Ovary (tissue), 9 donors: ENCODE data around the gene FLYWCH2. TPM values are rescaled to one million over a fixed set of nuclear protein-coding genes. Genes with fewer than 3 reads are reported as not detected.

Source experiments
- DNase-seq, 5 donors: peaks; one replicate each; pipeline ENCODE4 v3.0.0-alpha.2; 2019 to 2020
- H3K27ac ChIP-seq, 2 donors: fragments of 200-600 bp; one replicate each; pipeline versions ENCODE4 v1.5.1 to v1.8.0; 2019 to 2022
- H3K27me3 ChIP-seq: fragments of 200-600 bp; one replicate; pipeline ENCODE4 v1.8.0; 2022
- H3K36me3 ChIP-seq: fragments of 200-600 bp; sonication (generic); one replicate; pipeline ENCODE4 v1.5.1; 2019
- H3K4me1 ChIP-seq: one replicate; pipeline ENCODE4 v1.8.1; 2013; ENCODE audit warnings: mild to moderate bottlenecking, moderate library complexity; ENCODE audit not compliant: insufficient read depth
- H3K4me3 ChIP-seq: fragments of 200-600 bp; sonication (generic); one replicate; pipeline ENCODE4 v1.5.1; 2017
- H3K9me3 ChIP-seq, 2 donors: fragments of 200-600 bp in 1 of 2; sonication (generic) in 1 of 2; one replicate each; pipeline versions ENCODE4 v1.5.1 to v1.8.1; 2013 to 2019; ENCODE audit warnings: mild to moderate bottlenecking in 1 of 2, moderate library complexity in 1 of 2
- EP300 ChIP-seq: sonication (generic); formaldehyde crosslinking; IDR thresholded peaks from one replicate; pipeline ENCODE4 v1.6.1; 2017; ENCODE audit warnings: antibody characterized with exemption
- POLR2A ChIP-seq: fragments of 450-650 bp; IDR thresholded peaks from one replicate; pipeline ENCODE4 v1.6.1; 2017; ENCODE audit warnings: antibody characterized with exemption, mild to moderate bottlenecking, moderate library complexity
- WGBS, 3 donors: extraction: QIAGEN DNeasy Blood & Tissue Kit in 1 of 3; methylation state at CpG; one replicate each; pipeline versions ENCODE4 v1.1.5 to v1.1.7; 2013 to 2017; 5-methylcytosine and 5-hydroxymethylcytosine counted together
- intact Hi-C, 4 donors: fragments of 100-400 bp; cut with DNase I; formaldehyde crosslinking; loops; one replicate each; pipeline versions ENCODE4 v1.11.0 to v1.15.1; 2022 to 2023
- polyA plus RNA-seq, 2 donors: library from polyadenylated mRNA; stranded (reverse); fragments of 200-250 nt in 1 of 2; fragments of 350-450 nt in 1 of 2; fragmentation: Illumina TruSeq in 1 of 2; extraction: RNeasy Lipid Tissue Mini Kit (QIAGEN cat#74804) in 1 of 2; gene quantifications; one replicate each; pipeline ENCODE4 v1.2.3, GENCODE V29; 2013 to 2014
- total RNA-seq, 7 donors: library from RNA; depleted of rRNA in 2 of 7; stranded (reverse); fragments of >200 nt in 2 of 7; fragmentation: NEBNext Ultra II Directional in 3 of 7; extraction: Animal tissue kit (Norgen Biotek cat#: 25700) in 3 of 7; gene quantifications; one replicate each; pipeline versions ENCODE4 v1.1.0 to v1.2.4, GENCODE V29; 2016 to 2023
- TF ChIP-seq, protein P1 (sequence below), 3 donors: fragments of 450-650 bp in 2 of 3; fragments of 200-600 bp in 1 of 3; IDR thresholded peaks; one replicate each; pipeline versions ENCODE4 v1.5.1 to v1.8.0; 2016 to 2022; ENCODE audit warnings: antibody characterized with exemption in 3 of 3, mild to moderate bottlenecking in 1 of 3
- donor health status: DM: no; HTN: no; CAD: no; lungs with moderate emphysema.
- donor health status: DM: no; HTN: no; CAD: no.
- donor health status: Bipolar disorder and iron deficiency.
- donor health status: DM: yes; HTN: yes; CAD: no.
- donor health status: DM: no; HTN: no; CAD: no.
- donor health status: DM: yes; HTN: yes; CAD: no.

The FLYWCH2 gene
- total and polyA plus RNA-seq, 9 donors: 3.0 to 50.9 (median 30.6) TPM

GRCh38 chr16:2871926-2872325 lies 11.1 kb upstream of the FLYWCH2 start:
- no peak for DNase-seq
- no peaks in the 10 kb centered on the region for H3K27me3 ChIP-seq
- H3K9me3 ChIP-seq: no peaks in the 10 kb centered on the region
- H3K27ac ChIP-seq: no peak overlapping the region
- WGBS, 3 donors: 67 to 75% (median 71%) methylated on average over 6 of the region's 6 CpGs
- H3K4me1 ChIP-seq: peaks cover 5% of the 10 kb centered on the region
- TF ChIP-seq POLR2A: no peak
- TF ChIP-seq, protein P1, sequence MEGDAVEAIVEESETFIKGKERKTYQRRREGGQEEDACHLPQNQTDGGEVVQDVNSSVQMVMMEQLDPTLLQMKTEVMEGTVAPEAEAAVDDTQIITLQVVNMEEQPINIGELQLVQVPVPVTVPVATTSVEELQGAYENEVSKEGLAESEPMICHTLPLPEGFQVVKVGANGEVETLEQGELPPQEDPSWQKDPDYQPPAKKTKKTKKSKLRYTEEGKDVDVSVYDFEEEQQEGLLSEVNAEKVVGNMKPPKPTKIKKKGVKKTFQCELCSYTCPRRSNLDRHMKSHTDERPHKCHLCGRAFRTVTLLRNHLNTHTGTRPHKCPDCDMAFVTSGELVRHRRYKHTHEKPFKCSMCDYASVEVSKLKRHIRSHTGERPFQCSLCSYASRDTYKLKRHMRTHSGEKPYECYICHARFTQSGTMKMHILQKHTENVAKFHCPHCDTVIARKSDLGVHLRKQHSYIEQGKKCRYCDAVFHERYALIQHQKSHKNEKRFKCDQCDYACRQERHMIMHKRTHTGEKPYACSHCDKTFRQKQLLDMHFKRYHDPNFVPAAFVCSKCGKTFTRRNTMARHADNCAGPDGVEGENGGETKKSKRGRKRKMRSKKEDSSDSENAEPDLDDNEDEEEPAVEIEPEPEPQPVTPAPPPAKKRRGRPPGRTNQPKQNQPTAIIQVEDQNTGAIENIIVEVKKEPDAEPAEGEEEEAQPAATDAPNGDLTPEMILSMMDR (IDR thresholded peaks at IDR 0.05): no peak
- no peak for TF ChIP-seq EP300
- no peak overlapping the region for H3K4me3 ChIP-seq
- no peaks in the 10 kb centered on the region for H3K36me3 ChIP-seq
- intact Hi-C loops: loop anchor here in 2 of 4 donors (5.0 kb wide), 2 partner anchors 40 to 45 kb away; partner anchors contain the start of gene FLYWCH1 (in 1 of the 2)

GRCh38 chr16:2874032-2874911 lies 8.7 kb upstream of the FLYWCH2 start:
- H3K27ac ChIP-seq: no peak overlapping the region
- no peak overlapping the region for H3K4me3 ChIP-seq
- H3K4me1 ChIP-seq: peaks cover 2% of the 10 kb centered on the region
- TF ChIP-seq, protein P1 (IDR thresholded peaks at IDR 0.05): no peak
- no peaks in the 10 kb centered on the region for H3K9me3 ChIP-seq
- DNase-seq: no peak
- H3K36me3 ChIP-seq: no peaks in the 10 kb centered on the region
- intact Hi-C loops: loop anchor here in 3 of 4 donors (2.0 to 5.0 kb wide), 3 partner anchors 38 to 45 kb away; partner anchors contain the start of gene FLYWCH1 (in 1 of the 3)
- 48 to 56% (median 55%) methylated on average over 21 of the region's 21 CpGs for WGBS, 3 donors
- no peaks in the 10 kb centered on the region for H3K27me3 ChIP-seq

- peaks cover 2% of the 10 kb centered on the region for H3K4me1 ChIP-seq
- no peak overlapping the region for H3K4me3 ChIP-seq
- no peaks in the 10 kb centered on the region for H3K9me3 ChIP-seq
- H3K27me3 ChIP-seq: no peaks in the 10 kb centered on the region
- H3K36me3 ChIP-seq: no peaks in the 10 kb centered on the region
- 3 to 8% (median 6%) methylated on average over 25 of the region's 25 CpGs for WGBS, 3 donors
- intact Hi-C loops: loop anchor here (2.0 to 5.0 kb wide), 4 partner anchors 37 to 52 kb away; partner anchors contain the start of gene FLYWCH1 (in 1 of the 4)
- no peak for TF ChIP-seq POLR2A
- TF ChIP-seq, protein P1 (IDR thresholded peaks at IDR 0.05): peak; percentile 92 to 97 (median 95)
- no peak overlapping the region for H3K27ac ChIP-seq
- peak; percentile 66 to 86 (median 80) for DNase-seq
Observed at GRCh38 chr16:2874912-2875362, 8.1 kb upstream of the FLYWCH2 start.

GRCh38 chr16:2879854-2880508 lies 3.0 kb upstream of the FLYWCH2 start:
- Histone ChIP-seq H3K4me3 (no peak overlapping the region), H3K9me3 (no peaks in the 10 kb centered on the region), H3K36me3 (no peaks in the 10 kb centered on the region), H3K27me3 (no peaks in the 10 kb centered on the region), H3K27ac (no peak overlapping the region), H3K4me1 (peaks cover 4% of the 10 kb centered on the region)
- intact Hi-C loops: loop anchor here in 2 of 4 donors (5.0 kb wide), 2 partner anchors 37 to 47 kb away; no protein-coding TSS in a partner anchor
- TF ChIP-seq, protein P1 (IDR thresholded peaks at IDR 0.05): no peak
- TF ChIP-seq POLR2A (no peak), EP300 (no peak)
- DNase-seq: no peak
- 89 to 94% (median 92%) methylated on average over 6 of the region's 6 CpGs for WGBS, 3 donors
